Glutamatergic neuron (in vitro differentiated cells): Measurements from ENCODE around the gene A4GALT. TPM values are rescaled to one million over a fixed set of nuclear protein-coding genes. Genes with fewer than 3 reads are reported as not detected.
A peak's percentile ranks its signal among the peaks of the same experiment; 100 is the strongest.

Source experiments
- DNase-seq: peaks from one replicate; pipeline ENCODE4 v3.0.0; 2022
- H3K27ac Mint-ChIP-seq: one replicate; pipeline ENCODE4 v1.8.0; 2020; ENCODE audit warnings: mild to moderate bottlenecking, mixed read lengths, inconsistent platforms; ENCODE audit not compliant: unreplicated experiment
- H3K27me3 Mint-ChIP-seq: one replicate; pipeline ENCODE4 v1.8.0; 2020; ENCODE audit warnings: mild to moderate bottlenecking, moderate library complexity, mixed read lengths, inconsistent platforms; ENCODE audit not compliant: unreplicated experiment
- H3K36me3 Mint-ChIP-seq: one replicate; pipeline ENCODE4 v1.8.0; 2020; ENCODE audit warnings: mild to moderate bottlenecking, mixed read lengths, inconsistent platforms; ENCODE audit not compliant: unreplicated experiment
- H3K4me1 Mint-ChIP-seq: one replicate; pipeline ENCODE4 v1.8.0; 2020; ENCODE audit warnings: mild to moderate bottlenecking, low read depth, mixed read lengths, inconsistent platforms; ENCODE audit not compliant: unreplicated experiment
- H3K4me3 Mint-ChIP-seq: one replicate; pipeline ENCODE4 v1.8.0; 2020; ENCODE audit warnings: mild to moderate bottlenecking, mixed read lengths, inconsistent platforms; ENCODE audit not compliant: unreplicated experiment
- H3K9me3 Mint-ChIP-seq: one replicate; pipeline ENCODE4 v1.8.0; 2020; ENCODE audit warnings: mild to moderate bottlenecking, moderate library complexity, mixed read lengths, inconsistent platforms; ENCODE audit not compliant: unreplicated experiment
- CTCF ChIP-seq: fragments of 200-600 bp; sonication (generic); IDR thresholded peaks from one replicate; pipeline ENCODE4 v1.5.0; 2021; ENCODE audit not compliant: partially characterized antibody, unreplicated experiment
- total RNA-seq: library from RNA; stranded (reverse); fragmentation: NEBNext Ultra II Directional; extraction: Animal tissue kit (Norgen Biotek cat#: 25700); gene quantifications from one replicate; pipeline ENCODE4 v1.2.1, GENCODE V29; 2021; ENCODE audit not compliant: unreplicated experiment

A4GALT gene
- total RNA-seq, 1 donor from 2014 or later, result 61.4 TPM

DNA sequence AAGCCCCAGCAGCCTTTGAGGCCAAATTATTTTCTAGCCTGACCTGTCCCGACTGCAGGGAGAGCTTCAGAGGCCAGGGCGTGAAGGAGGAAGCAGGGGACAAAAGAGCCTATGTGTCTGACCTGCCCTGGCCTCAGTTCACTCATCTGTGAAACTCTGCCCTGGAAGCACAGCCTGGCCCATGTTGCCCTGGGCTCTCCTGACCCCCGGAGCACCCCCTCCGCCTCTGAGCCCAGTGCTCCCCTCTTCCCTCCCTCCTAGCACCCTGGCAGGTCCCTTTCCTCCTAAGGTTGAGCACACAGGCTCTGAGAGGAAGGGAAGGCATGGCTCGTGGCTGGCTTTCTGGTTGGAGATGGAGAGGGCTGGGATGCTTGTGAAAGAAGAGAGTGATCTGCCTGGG lies 3.4 kb upstream of the A4GALT start:
- no peak for TF ChIP-seq CTCF
- Mint-ChIP-seq H3K9me3 (peaks cover 17% of the 10 kb centered on the region), H3K4me3 (no peak overlapping the region), H3K27me3 (peaks cover 21% of the 10 kb centered on the region), H3K36me3 (no peaks in the 10 kb centered on the region), H3K27ac (no peak overlapping the region), H3K4me1 (peaks cover 3% of the 10 kb centered on the region)
- DNase-seq, result no peak

- Mint-ChIP-seq H3K27me3 (peaks cover 27% of the 10 kb centered on the region), H3K9me3 (peaks cover 21% of the 10 kb centered on the region), H3K4me1 (peaks cover 20% of the 10 kb centered on the region), H3K4me3 (peak overlapping the region; percentile 90), H3K36me3 (no peaks in the 10 kb centered on the region), H3K27ac (no peak overlapping the region)
- DNase-seq, result no peak
- no peak for TF ChIP-seq CTCF
Measured at GRCh38 chr22:42721045-42721434, 370 bp upstream of the A4GALT start.

- Mint-ChIP-seq H3K4me3 (peak overlapping the region; percentile 92), H3K27me3 (peaks cover 27% of the 10 kb centered on the region), H3K4me1 (peaks cover 20% of the 10 kb centered on the region), H3K36me3 (no peaks in the 10 kb centered on the region), H3K27ac (peak overlapping the region; percentile 90), H3K9me3 (peaks cover 21% of the 10 kb centered on the region)
- no peak for TF ChIP-seq CTCF
- DNase-seq, result no peak
Measured at GRCh38 chr22:42719656-42720262, 911 bp downstream of the A4GALT start.

- no peak for DNase-seq
- peak overlapping the region; percentile 92 for H3K4me3 Mint-ChIP-seq
- no peaks in the 10 kb centered on the region for H3K36me3 Mint-ChIP-seq
- H3K9me3 Mint-ChIP-seq, result peaks cover 20% of the 10 kb centered on the region
- peak overlapping the region; percentile 90 for H3K27ac Mint-ChIP-seq
- peaks cover 27% of the 10 kb centered on the region for H3K27me3 Mint-ChIP-seq
- peaks cover 20% of the 10 kb centered on the region for H3K4me1 Mint-ChIP-seq
- no peak for TF ChIP-seq CTCF
Measured at GRCh38 chr22:42719133-42719532, 1.5 kb downstream of the A4GALT start.

DNA sequence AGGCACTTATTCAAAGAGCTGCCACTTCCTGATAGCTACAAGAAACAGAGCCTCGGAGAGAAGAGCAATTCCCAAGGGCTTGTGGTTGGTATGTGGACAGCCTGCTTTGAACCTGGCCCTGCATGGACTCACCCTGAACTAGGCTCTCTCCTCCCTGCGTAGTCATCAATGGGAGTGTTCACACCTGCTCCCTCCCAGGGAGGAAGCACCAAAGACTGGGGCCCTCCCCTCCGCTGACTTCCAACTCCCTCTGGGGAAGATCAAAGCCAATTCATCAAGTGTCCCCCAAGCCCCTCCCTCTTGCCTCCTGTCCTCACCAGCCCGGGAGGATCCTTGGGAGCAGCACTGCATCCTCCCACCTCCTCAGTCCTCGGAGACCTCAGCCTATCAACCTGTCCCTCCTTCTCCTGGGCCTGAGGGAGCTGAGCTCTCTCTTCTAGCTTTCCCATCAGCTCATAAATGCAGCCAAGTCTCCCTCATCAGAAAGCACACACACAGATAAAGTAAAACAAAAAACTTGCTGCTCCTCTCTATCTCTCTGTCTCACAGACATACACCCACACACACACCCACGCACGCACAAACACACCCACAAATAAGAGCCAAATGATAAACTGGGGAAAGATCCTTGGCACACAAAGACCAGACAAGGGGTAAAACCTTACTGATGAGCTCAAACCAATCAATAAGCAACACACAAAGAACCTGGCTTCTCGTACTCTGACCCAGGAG lies 3.3 kb downstream of the A4GALT start:
- peaks cover 18% of the 10 kb centered on the region for H3K9me3 Mint-ChIP-seq
- peaks cover 20% of the 10 kb centered on the region for H3K4me1 Mint-ChIP-seq
- H3K36me3 Mint-ChIP-seq, result peaks cover 4% of the 10 kb centered on the region
- peak; percentile 65 for DNase-seq
- peaks cover 27% of the 10 kb centered on the region for H3K27me3 Mint-ChIP-seq
- no peak for TF ChIP-seq CTCF
- H3K27ac Mint-ChIP-seq, result peak overlapping the region; percentile 93
- H3K4me3 Mint-ChIP-seq, result peak overlapping the region; percentile 78
